ENCODE results near the gene TAGAP. TPM values are rescaled to one million over a fixed set of nuclear protein-coding genes. Genes with fewer than 3 reads are reported as not detected.

The TAGAP gene
- total and polyA plus RNA-seq, 2 of the 8 experiments (the other 6 are each of a cell fraction or from before 2014, with no cell fraction given) = not detected

DNA sequence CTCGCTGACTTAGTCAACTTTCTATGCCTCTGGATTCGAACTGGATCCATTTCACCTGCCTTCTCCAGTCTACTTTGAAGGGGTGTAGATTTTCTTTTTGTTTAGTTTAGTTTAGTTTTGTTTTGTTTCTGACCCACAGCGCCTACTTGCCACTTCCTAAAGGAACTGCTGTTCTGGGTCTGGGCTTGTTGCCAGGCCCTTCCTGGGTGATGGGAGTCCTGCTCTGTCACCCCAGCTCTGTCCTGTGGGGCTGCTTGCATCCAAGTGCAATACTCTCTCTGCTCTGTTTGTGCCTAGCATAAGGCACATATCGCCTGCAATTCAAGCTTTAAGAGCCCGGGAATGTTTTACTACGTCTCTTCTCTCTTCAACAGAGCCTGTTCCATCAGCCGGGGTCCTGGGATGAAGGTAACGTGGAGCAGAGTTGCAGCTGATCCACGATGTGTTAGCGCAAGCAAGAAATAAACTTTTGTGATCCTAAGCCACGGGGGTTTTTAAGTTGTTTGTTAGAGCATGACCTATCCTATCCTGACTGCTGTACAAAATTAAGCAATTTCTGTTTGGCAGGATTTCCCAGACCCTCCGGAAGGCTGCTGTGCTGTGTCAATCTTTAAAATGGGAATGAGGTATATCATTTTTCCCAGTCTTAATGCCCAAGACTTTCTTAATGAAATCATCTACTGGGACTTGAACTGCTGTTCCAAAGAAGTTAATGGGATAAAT lies 30.9 kb upstream of the TAGAP start:
- FAIRE-seq = no peak
- Histone ChIP-seq H3K14ac (ENCODE audit: insufficient read length) (no peak overlapping the region), H2AK5ac (ENCODE audit: low read depth, low read length) (no peak overlapping the region), H3K4me2 (ENCODE audit: insufficient read depth in 1 of 2, low read depth in 2 of 2, low read length in 2 of 2) (no peak overlapping the region), H3K18ac (ENCODE audit: extremely low read depth, low read length) (no peak overlapping the region), H3K4ac (replicated peaks; ENCODE audit: insufficient read length, low read depth, low read length) (no peak overlapping the region), H4K91ac (replicated peaks; ENCODE audit: insufficient read length, low read length) (no peak overlapping the region), H3K4me3 (ENCODE audit: extremely low read depth in 1 of 4, insufficient read depth in 2 of 4, low read depth in 3 of 4, low read length in 4 of 4) (no peak overlapping the region), H2BK12ac (ENCODE audit: low read depth, low read length) (no peak overlapping the region), H3K9me3 (ENCODE audit: insufficient read depth in 2 of 2, low read depth in 1 of 2, low read length in 1 of 2) (no peaks in the 10 kb centered on the region), H4K8ac (ENCODE audit: extremely low read depth, insufficient read depth, low read length) (no peak overlapping the region), H3K23me2 (ENCODE audit: low read depth, low read length) (0 out of 2 replicates have a peak, but pooled peaks cover 2% of the 10 kb centered on the region), H2BK15ac (ENCODE audit: low read length) (no peak overlapping the region), H2BK5ac (ENCODE audit: low read depth, low read length) (no peak overlapping the region), H3K79me2 (ENCODE audit: control insufficient read depth in 1 of 2, insufficient read depth in 2 of 2, low read length in 2 of 2) (no peaks in the 10 kb centered on the region), H3K36me3 (ENCODE audit: control insufficient read depth in 2 of 4, insufficient read depth in 4 of 4, low read length in 3 of 4) (no peaks in the 10 kb centered on the region), H3K27me3 (replicated peaks in 1 of 4; ENCODE audit: control insufficient read depth in 3 of 4, extremely low read depth in 1 of 4, insufficient read depth in 3 of 4, low read length in 3 of 4) (peaks cover 0 to 3% (median 0%) of the 10 kb centered on the region in 4 experiments; a peak in 1 of 7 replicates), H3K56ac (replicated peaks; ENCODE audit: insufficient read length, low read depth, low read length) (no peak overlapping the region), H4K5ac (ENCODE audit: insufficient read length, low read depth, low read length) (no peak overlapping the region), H3K9ac (replicated peaks in 1 of 4; ENCODE audit: extremely low read depth in 1 of 4, low read depth in 3 of 4, low read length in 3 of 4) (no peak overlapping the region), H2BK120ac (replicated peaks; ENCODE audit: low read depth, low read length) (no peak overlapping the region), H2AFZ (ENCODE audit: low read length) (no peak overlapping the region), H3K27ac (ENCODE audit: low read depth, low read length) (no peak overlapping the region), H4K20me1 (replicated peaks in 1 of 2; ENCODE audit: control insufficient read depth in 1 of 2, insufficient read depth in 2 of 2, low read length in 2 of 2) (no peaks in the 10 kb centered on the region), H2BK20ac (ENCODE audit: low read length) (no peak overlapping the region), H3K23ac (ENCODE audit: insufficient read length) (no peak overlapping the region), H3K4me1 (replicated peaks in 1 of 4; ENCODE audit: control insufficient read depth in 3 of 4, insufficient read depth in 4 of 4, low read length in 3 of 4) (no peaks in the 10 kb centered on the region), H3K79me1 (ENCODE audit: low read depth, low read length) (no peaks in the 10 kb centered on the region)
- CTCF ChIA-PET (ENCODE audit: partially characterized antibody) = interaction anchor here (0.9 to 2.3 kb wide), 5 partner anchors 10 to 50 kb away, joined by 3 to 10 read pairs (median 5); no protein-coding TSS in a partner anchor
- DNase-seq (ENCODE audit: low read depth in 1 of 2, low spot score in 2 of 2) = no peak
- 84% methylated on average over 12 of the region's 12 CpGs; no CpG with 5 or more reads in 1 of the 2 experiments for WGBS, 2 experiments (ENCODE audit: extremely low coverage in 1 of 2, insufficient coverage in 1 of 2, insufficient read length in 1 of 2, insufficient replicate concordance in 2 of 2, low coverage in 1 of 2, low lambda C conversion rate in 2 of 2, missing lambda C conversion rate in 1 of 2)
- TF ChIP-seq NRF1 (IDR thresholded peaks at IDR 0.05; ENCODE audit: low read depth, low read length) = no peak
- no peak for TF ChIP-seq CBX8 (IDR thresholded peaks at IDR 0.05; ENCODE audit: borderline replicate concordance, low read depth, low read length)
- POLR2A ChIA-PET (ENCODE audit: partially characterized antibody) = interaction anchor here (1.8 kb wide), 1 partner anchor 8 kb away, joined by 5 read pairs; no protein-coding TSS in a partner anchor
